ENCODE data around the gene PCDH7.

Gene PCDH7

DNA sequence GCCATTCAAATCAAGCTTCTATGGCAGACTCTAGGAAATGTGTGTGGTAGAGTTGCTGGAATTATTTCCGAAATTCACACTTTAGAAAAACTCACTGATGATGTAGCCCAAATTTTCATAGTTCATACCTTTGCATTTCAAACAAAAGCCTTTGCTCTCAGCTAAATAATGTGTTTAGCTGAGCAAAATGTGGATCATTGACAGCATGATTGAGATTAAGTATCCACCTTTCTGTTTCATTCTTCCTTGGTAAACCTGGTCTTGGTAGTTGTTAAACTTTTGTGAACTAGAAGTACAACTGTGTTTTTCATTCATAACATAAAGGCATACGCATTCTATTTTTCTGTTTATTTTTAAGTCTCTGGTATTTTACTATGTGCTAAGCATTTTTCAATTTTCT lies 7.2 kb downstream of the PCDH7 start:
- DNase-seq (ENCODE audit: low read depth in 2 of 2): no peak

DNA sequence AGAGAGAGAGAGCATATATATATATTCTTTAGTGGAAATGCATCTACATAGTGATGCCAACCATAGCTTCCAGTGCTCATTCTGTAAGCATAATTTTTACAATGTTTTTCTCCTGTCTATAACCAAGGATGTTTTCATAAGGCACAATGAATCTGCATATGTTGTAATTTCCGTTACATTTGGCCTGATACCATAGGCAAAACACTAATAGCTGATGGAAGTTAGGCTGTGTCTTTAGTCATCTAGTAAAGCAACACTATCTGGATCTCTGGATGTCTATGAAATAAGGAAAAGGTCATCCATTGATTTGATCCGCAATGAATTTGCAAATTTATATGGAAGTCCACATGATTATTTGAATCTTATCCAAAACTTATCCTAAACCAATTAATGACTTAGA lies 8.1 kb downstream of the PCDH7 start:
- no peak for DNase-seq (ENCODE audit: low read depth in 2 of 2)

GRCh38 chr4:30743897-30744296 lies 23.7 kb downstream of the PCDH7 start:
- DNase-seq (ENCODE audit: low read depth in 2 of 2): no peak

GRCh38 chr4:30744386-30744785 lies 24.2 kb downstream of the PCDH7 start:
- DNase-seq (ENCODE audit: low read depth in 2 of 2): no peak

DNA sequence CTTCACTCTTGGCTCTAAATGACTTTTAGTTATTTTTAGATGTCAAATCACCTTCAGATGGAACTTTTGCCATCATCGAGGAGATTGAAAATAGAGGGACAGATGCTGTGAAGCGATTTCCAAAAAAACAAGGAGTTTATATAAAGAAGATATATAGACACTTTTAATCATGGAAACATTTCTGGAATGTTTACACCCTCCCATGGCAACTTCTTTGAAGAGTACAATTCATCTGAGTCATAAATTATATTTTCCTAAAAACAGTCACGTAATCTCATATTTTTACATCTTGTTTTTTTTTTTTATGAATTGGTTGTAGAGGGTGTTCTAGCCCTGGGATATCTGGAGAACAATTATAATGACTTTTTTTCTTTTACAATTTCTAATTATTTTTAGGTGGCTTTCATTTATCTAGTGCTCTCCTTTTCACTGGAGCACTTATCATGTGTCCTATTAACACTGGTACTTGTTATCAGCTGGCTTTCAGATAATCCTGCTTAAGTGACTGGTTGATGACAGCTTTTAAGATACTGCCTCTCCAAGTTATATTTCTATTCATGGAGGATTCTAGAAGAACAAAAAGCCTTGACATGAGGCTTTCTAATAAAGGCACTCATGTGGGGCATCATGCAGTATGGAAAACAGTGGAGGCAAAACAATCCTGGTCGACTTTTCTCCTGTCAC lies 24.9 kb downstream of the PCDH7 start:
- no peak for DNase-seq (ENCODE audit: low read depth in 2 of 2)

GRCh38 chr4:30746735-30747134 lies 26.6 kb downstream of the PCDH7 start:
- no peak for DNase-seq (ENCODE audit: low read depth in 2 of 2)

GRCh38 chr4:30753316-30753715 lies 33.1 kb downstream of the PCDH7 start:
- DNase-seq (ENCODE audit: low read depth in 2 of 2): no peak

DNA sequence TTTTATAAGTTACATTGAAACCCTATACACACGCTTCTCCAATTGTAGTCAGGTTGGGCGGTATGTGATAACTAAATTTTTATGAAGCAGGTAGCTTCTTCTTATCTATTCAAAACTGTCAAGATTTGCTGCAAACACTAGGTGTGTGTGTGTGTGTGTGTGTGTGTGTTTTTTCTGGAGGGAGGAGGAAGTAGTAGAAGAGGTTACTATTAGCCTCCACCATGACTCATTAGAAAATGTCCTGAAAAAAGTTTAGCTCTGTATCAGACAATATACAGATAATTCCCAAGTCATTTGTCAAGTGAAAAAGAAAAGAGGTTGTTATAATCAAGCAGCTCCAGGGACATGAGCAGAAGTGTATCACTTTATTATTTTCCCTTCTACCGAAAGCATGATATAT lies 33.9 kb downstream of the PCDH7 start:
- no peak for DNase-seq (ENCODE audit: low read depth in 2 of 2)

DNA sequence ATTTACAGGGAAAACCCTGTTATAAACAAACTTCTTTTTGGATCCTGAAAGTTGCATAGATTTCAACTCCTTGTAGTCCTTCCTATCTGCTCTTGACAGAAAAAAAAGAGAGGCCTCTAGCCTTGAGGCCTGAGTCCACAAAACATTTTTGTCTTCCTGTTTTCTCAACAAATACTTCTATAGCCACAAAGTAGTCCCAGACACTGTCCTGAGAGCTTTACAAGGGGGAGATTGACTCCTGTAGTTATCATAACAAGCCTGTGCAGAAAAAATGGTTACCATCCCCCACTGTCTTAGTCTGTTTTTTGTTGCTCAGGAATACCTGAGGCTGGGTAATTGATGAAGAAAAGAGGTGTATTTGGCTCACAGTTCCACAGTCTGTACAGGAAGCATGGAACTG lies 35.2 kb downstream of the PCDH7 start:
- no peak for DNase-seq (ENCODE audit: low read depth in 2 of 2)

GRCh38 chr4:30756553-30756952 lies 36.4 kb downstream of the PCDH7 start:
- DNase-seq (ENCODE audit: low read depth in 2 of 2): no peak

GRCh38 chr4:30757357-30757756 lies 37.2 kb downstream of the PCDH7 start:
- DNase-seq (ENCODE audit: low read depth in 2 of 2): no peak

- no peak for DNase-seq (ENCODE audit: low read depth in 2 of 2)
Measured at GRCh38 chr4:30760551-30760950, 40.4 kb downstream of the PCDH7 start.

- no peak for DNase-seq (ENCODE audit: low read depth in 2 of 2)
Measured at GRCh38 chr4:30763321-30763727, 43.2 kb downstream of the PCDH7 start.

- no peak for DNase-seq (ENCODE audit: low read depth in 2 of 2)
Measured at GRCh38 chr4:30765022-30765421, 44.9 kb downstream of the PCDH7 start.

DNA sequence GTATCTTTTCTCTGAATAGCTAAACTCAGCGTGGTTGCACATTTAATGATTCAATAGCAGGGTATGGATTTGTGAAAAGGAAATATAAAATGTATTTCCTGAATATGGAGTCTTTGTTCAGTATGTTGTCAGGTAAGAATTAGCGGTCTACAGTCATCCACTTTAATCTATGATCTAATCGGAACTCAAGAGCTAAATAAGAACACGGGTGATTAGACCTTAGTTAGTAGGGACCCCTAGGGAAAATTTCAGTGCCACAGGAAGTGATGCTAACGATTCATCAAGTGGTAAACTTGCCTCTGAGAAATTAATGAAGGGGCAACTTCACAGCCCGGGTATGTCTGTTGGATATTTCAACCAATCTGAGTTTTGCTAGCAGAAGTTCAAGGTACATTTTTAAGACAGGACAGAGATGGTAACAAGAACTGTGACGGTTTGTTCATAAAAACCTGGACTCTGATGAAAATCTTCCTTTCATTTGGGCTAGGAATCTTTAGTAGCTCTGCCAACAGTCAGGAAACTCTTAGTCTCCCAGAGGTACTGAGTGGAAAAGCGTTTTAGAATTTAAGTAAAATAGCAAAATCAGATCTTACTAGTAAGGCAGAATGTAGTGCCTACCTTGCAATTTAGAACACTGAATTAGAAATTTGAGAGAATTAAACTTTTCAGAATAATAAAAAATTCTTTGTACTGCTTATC lies 47.1 kb downstream of the PCDH7 start:
- DNase-seq (ENCODE audit: low read depth in 2 of 2): no peak

DNA sequence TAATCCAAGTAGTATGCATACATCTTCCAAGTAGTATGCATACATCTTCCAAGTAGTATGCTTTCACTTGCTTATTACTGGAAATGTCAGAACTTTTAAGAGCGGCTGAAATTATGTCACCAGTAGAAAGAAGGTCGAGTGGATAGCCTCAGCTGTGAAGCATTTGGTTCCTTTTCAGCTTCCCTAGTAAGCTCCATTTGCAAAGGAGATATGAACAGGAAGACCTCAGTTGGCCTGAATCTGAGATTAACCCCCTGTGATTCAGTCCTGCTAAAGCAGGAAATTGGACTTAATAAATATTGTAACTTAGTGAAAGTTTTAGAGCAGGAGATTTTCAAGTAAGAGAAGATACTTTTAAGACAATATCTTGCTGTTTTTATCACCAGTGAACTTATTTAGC lies 48.1 kb downstream of the PCDH7 start:
- DNase-seq (ENCODE audit: low read depth in 2 of 2): no peak

- DNase-seq (ENCODE audit: low read depth in 2 of 2): no peak
Measured at GRCh38 chr4:30769093-30769492, 48.9 kb downstream of the PCDH7 start.

- no peak for DNase-seq (ENCODE audit: low read depth in 2 of 2)
Measured at GRCh38 chr4:30770049-30770549, 49.9 kb downstream of the PCDH7 start.

- DNase-seq (ENCODE audit: low read depth in 2 of 2): no peak
Measured at GRCh38 chr4:30770812-30771211, 50.6 kb downstream of the PCDH7 start.

DNA sequence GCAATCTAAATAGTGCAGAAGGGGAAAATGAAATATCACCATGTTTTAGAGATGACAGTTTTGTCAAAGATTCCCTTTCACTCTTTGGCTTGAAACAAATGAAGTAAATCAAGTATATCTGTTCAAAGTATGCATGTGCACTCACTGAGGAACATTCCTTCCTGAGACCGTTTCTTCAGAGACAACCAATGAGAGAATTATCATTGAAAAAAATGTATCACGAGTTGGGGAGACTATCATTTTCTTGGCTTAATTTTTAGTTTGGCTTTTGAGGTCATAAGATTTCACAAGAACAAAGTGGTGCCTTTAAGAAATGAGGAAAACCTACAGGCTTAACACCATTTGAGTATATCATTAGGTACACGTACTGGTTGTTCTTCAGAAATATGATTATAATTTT lies 56.3 kb downstream of the PCDH7 start:
- no peak for DNase-seq (ENCODE audit: low read depth in 2 of 2)

- DNase-seq (ENCODE audit: low read depth in 2 of 2): no peak
Measured at GRCh38 chr4:30776921-30777415, 56.8 kb downstream of the PCDH7 start.
